Measurements from ENCODE around the gene CACUL1.

CACUL1 gene

GRCh38 chr10:118732245-118733165, 22.3 kb downstream of the CACUL1 start:
- DNase-seq (ENCODE audit: low spot score) = no peak

- DNase-seq (ENCODE audit: low spot score) = no peak
Measured at GRCh38 chr10:118730756-118731456, 23.9 kb downstream of the CACUL1 start.

- no peak for DNase-seq (ENCODE audit: low spot score)
Measured at GRCh38 chr10:118729641-118730258, 25.0 kb downstream of the CACUL1 start.

GRCh38 chr10:118729200-118729599, 25.6 kb downstream of the CACUL1 start:
- no peak for DNase-seq (ENCODE audit: low spot score)

- no peak for DNase-seq (ENCODE audit: low spot score)
Measured at GRCh38 chr10:118725886-118726500, 28.8 kb downstream of the CACUL1 start.

GRCh38 chr10:118723466-118723865, 31.3 kb downstream of the CACUL1 start:
- DNase-seq (ENCODE audit: low spot score) = no peak

GRCh38 chr10:118721539-118721876, 33.3 kb downstream of the CACUL1 start:
- DNase-seq (ENCODE audit: low spot score) = no peak

GRCh38 chr10:118720685-118721538, 33.9 kb downstream of the CACUL1 start:
- peak; percentile 74 for DNase-seq (ENCODE audit: low spot score)

- DNase-seq (ENCODE audit: low spot score) = no peak
Measured at GRCh38 chr10:118714366-118714765, 40.4 kb downstream of the CACUL1 start.

- no peak for DNase-seq (ENCODE audit: low spot score)
Measured at GRCh38 chr10:118712930-118713634, 41.7 kb downstream of the CACUL1 start.

GRCh38 chr10:118712080-118712479, 42.7 kb downstream of the CACUL1 start:
- no peak for DNase-seq (ENCODE audit: low spot score)

- no peak for DNase-seq (ENCODE audit: low spot score)
Measured at GRCh38 chr10:118710487-118710886, 44.3 kb downstream of the CACUL1 start.

- no peak for DNase-seq (ENCODE audit: low spot score)
Measured at GRCh38 chr10:118708571-118708970, 46.2 kb downstream of the CACUL1 start.

- DNase-seq (ENCODE audit: low spot score) = no peak
Measured at GRCh38 chr10:118704711-118705110, 50.1 kb downstream of the CACUL1 start.

GRCh38 chr10:118701529-118702323, 53.0 kb downstream of the CACUL1 start:
- DNase-seq (ENCODE audit: low spot score) = no peak

GRCh38 chr10:118698421-118698820, 56.3 kb downstream of the CACUL1 start:
- no peak for DNase-seq (ENCODE audit: low spot score)

GRCh38 chr10:118694848-118695247, 59.9 kb downstream of the CACUL1 start:
- no peak for DNase-seq (ENCODE audit: low spot score)

- no peak for DNase-seq (ENCODE audit: low spot score)
Measured at GRCh38 chr10:118692872-118693271, 61.9 kb downstream of the CACUL1 start.

GRCh38 chr10:118689070-118689858, 65.5 kb downstream of the CACUL1 start:
- no peak for DNase-seq (ENCODE audit: low spot score)

Measured in cerebellar cortex (tissue), 1 donor.